ENCODE measurements around the gene CASQ2. TPM values are rescaled to one million over a fixed set of nuclear protein-coding genes. Genes with fewer than 3 reads are reported as not detected.

CASQ2 gene
- polyA plus RNA-seq, 1 of the 3 experiments (the other 2 are of a cell fraction) = not detected

DNA sequence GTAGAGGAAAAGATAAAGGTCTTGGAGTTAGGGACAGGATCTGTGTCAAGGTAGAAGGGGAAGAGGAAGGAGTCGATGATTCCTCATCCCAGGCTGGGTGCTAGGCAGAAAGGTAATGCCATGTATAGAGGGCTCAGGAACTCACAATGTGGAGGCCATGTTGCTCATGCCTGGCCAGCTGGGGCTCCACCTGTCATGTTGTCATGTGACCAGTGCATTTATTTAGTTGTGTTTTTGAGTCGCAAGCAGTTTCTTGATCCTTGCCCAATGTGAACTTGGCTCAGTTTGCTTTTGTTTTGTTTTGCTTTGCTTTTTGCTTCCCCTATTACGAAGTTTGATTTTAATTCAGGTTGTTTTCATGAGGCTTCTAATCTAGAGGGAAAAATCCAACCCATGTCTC, 5.7 kb downstream of the CASQ2 start:
- CTCF ChIA-PET = interaction anchor here (0.9 to 5.2 kb wide), 7 partner anchors 9 to 218 kb away, joined by 3 to 48 read pairs (median 4); no protein-coding TSS in a partner anchor
- Histone ChIP-seq H3K4me1 (ENCODE audit: control insufficient read depth in 1 of 2, insufficient read depth in 2 of 2, low read depth in 1 of 2, low read length in 1 of 2) (no peaks in the 10 kb centered on the region), H3K27ac (ENCODE audit: low read depth in 2 of 2, low read length in 1 of 2) (no peak overlapping the region), H3F3A (replicated peaks; ENCODE audit: insufficient read depth) (no peaks in the 10 kb centered on the region), H3K9me3 (no peaks in the 10 kb centered on the region), H3K79me2 (ENCODE audit: insufficient read depth) (no peaks in the 10 kb centered on the region), H3K9ac (no peak overlapping the region), H4K20me1 (ENCODE audit: insufficient read depth) (no peaks in the 10 kb centered on the region), H3K4me2 (no peak overlapping the region), H2AFZ (ENCODE audit: low read depth) (no peak overlapping the region), H3K36me3 (replicated peaks in 1 of 2; ENCODE audit: control insufficient read depth in 1 of 2, insufficient read depth in 2 of 2, low read length in 1 of 2) (no peaks in the 10 kb centered on the region), H3K27me3 (ENCODE audit: insufficient read depth) (no peaks in the 10 kb centered on the region; the same call in 1 of the 2 replicates), H3K9me2 (no peaks in the 10 kb centered on the region), H3K4me3 (ENCODE audit: low read depth in 2 of 2, low read length in 1 of 2) (no peak overlapping the region)
- WGBS (ENCODE audit: low lambda C conversion rate) = 50% methylated on average over 3 of the region's 3 CpGs
- POLR2A ChIA-PET = no interaction called here
- DNase-seq = no peak
- TF ChIP-seq RFX5 (IDR thresholded peaks at IDR 0.05; ENCODE audit: low read length) (no peak), MXI1 (IDR thresholded peaks at IDR 0.05; ENCODE audit: low read depth, low read length) (no peak), TCF12 (IDR thresholded peaks at IDR 0.05) (no peak), TAF1 (IDR thresholded peaks at IDR 0.05; ENCODE audit: borderline replicate concordance, low read depth, low read length) (no peak), CHD2 (IDR thresholded peaks at IDR 0.05; ENCODE audit: low read length, partially characterized antibody) (no peak)

DNA sequence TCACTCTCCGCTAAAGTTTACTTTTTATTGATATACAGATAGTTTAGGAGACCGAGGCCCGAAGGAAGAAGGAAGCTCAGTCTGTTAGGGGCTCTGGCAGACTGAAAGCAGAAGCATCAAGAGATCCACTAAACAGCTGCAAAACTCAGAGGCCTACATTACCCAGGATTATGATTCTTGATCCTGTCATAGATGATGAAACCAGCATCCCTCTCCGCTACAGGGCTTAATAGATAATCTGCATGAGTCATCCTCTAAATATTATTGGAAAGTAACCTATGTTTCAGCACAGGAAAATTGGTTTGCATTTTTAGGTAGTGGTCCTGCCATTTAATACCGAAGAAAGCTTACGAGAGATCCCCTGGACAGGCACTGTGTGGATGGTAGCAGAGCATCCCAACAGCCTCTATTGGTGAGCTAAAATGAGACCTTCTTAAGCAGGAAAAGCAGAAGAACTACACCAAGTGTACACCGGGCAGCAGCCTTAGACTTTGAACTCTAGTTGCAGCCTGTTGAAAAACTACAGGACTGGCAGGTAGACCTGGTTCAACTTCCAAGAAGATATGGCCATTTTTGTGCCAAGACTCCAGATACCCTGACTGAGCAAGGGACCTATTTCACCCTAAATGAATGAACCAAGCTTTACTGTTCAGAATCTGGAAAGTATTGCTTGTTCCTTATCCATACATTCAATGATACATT, 6.8 kb downstream of the CASQ2 start:
- no peaks in the 10 kb centered on the region for H3K79me2 ChIP-seq (ENCODE audit: insufficient read depth)
- H3K9ac ChIP-seq = no peak overlapping the region
- ChIA-PET CTCF (interaction anchor here (0.7 to 2.4 kb wide), 11 partner anchors 10 to 378 kb away, joined by 3 to 13 read pairs (median 3); no protein-coding TSS in a partner anchor), POLR2A (no interaction called here)
- 74% methylated on average over 7 of the region's 7 CpGs for whole genome bisulfite sequencing (ENCODE audit: low lambda C conversion rate)
- no peak for DNase-seq
- no peaks in the 10 kb centered on the region for H3K9me2 ChIP-seq
- no peaks in the 10 kb centered on the region for H3K4me1 ChIP-seq (ENCODE audit: control insufficient read depth in 1 of 2, insufficient read depth in 2 of 2, low read depth in 1 of 2, low read length in 1 of 2)
- no peaks in the 10 kb centered on the region for H3K36me3 ChIP-seq (replicated peaks in 1 of 2; ENCODE audit: control insufficient read depth in 1 of 2, insufficient read depth in 2 of 2, low read length in 1 of 2)
- no peaks in the 10 kb centered on the region for H3F3A ChIP-seq (replicated peaks; ENCODE audit: insufficient read depth)
- H3K4me2 ChIP-seq = no peak overlapping the region
- TF ChIP-seq, protein P1, sequence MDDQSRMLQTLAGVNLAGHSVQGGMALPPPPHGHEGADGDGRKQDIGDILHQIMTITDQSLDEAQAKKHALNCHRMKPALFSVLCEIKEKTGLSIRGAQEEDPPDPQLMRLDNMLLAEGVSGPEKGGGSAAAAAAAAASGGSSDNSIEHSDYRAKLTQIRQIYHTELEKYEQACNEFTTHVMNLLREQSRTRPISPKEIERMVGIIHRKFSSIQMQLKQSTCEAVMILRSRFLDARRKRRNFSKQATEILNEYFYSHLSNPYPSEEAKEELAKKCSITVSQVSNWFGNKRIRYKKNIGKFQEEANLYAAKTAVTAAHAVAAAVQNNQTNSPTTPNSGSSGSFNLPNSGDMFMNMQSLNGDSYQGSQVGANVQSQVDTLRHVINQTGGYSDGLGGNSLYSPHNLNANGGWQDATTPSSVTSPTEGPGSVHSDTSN (IDR thresholded peaks at IDR 0.05) = no peak
- TF ChIP-seq RCOR1 (IDR thresholded peaks at IDR 0.05; ENCODE audit: low read length) (no peak), RAD21 (IDR thresholded peaks at IDR 0.05; ENCODE audit: low read length) (no peak), RXRA (IDR thresholded peaks at IDR 0.05; ENCODE audit: borderline replicate concordance, low read depth) (no peak), FOSL2 (IDR thresholded peaks at IDR 0.05; ENCODE audit: borderline replicate concordance, low read depth) (no peak), CHD2 (IDR thresholded peaks at IDR 0.05; ENCODE audit: low read length, partially characterized antibody) (no peak)
- H2AFZ ChIP-seq (ENCODE audit: low read depth) = no peak overlapping the region
- no peaks in the 10 kb centered on the region for H3K27me3 ChIP-seq (ENCODE audit: insufficient read depth)
- no peak overlapping the region for H3K27ac ChIP-seq (ENCODE audit: low read depth in 2 of 2, low read length in 1 of 2)
- no peaks in the 10 kb centered on the region for H4K20me1 ChIP-seq (ENCODE audit: insufficient read depth)
- H3K9me3 ChIP-seq = no peaks in the 10 kb centered on the region
- no peak overlapping the region for H3K4me3 ChIP-seq (ENCODE audit: low read depth in 2 of 2, low read length in 1 of 2)

DNA sequence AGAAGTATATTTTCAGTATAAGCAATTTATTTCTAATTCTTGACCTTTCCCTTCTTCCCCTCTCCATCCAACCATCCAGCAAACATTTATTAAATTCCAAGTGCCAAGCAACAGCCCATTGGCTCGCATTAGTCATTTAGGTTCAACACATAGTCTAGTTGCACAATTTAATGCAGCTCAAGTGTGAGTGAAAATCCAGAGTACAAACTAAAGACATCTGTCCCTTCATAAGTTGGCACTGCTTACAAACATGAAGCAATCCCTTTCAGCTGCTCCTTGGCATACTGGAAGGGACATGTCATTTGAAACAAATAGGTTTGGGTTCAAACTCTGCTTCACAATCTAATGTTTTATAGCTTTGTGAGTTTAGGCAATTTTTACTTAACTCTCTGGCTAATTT, 10.7 kb downstream of the CASQ2 start:
- H3K79me2 ChIP-seq (ENCODE audit: insufficient read depth) = no peaks in the 10 kb centered on the region
- no peaks in the 10 kb centered on the region for H3F3A ChIP-seq (replicated peaks; ENCODE audit: insufficient read depth)
- ChIA-PET CTCF (interaction anchor here (1.8 kb wide), 1 partner anchor 14 kb away, joined by 5 read pairs; no protein-coding TSS in a partner anchor), POLR2A (no interaction called here)
- no peak overlapping the region for H2AFZ ChIP-seq (ENCODE audit: low read depth)
- H4K20me1 ChIP-seq (ENCODE audit: insufficient read depth) = no peaks in the 10 kb centered on the region
- 27% methylated on average over 1 of the region's 1 CpG for WGBS (ENCODE audit: low lambda C conversion rate)
- H3K9me2 ChIP-seq = no peaks in the 10 kb centered on the region
- no peaks in the 10 kb centered on the region for H3K9me3 ChIP-seq
- H3K4me1 ChIP-seq (ENCODE audit: control insufficient read depth in 1 of 2, insufficient read depth in 2 of 2, low read depth in 1 of 2, low read length in 1 of 2) = no peaks in the 10 kb centered on the region
- no peak for DNase-seq
- peaks cover 9% of the 10 kb centered on the region; the same call in 1 of the 2 replicates for H3K27me3 ChIP-seq (ENCODE audit: insufficient read depth)
- no peak overlapping the region for H3K4me3 ChIP-seq (ENCODE audit: low read depth in 2 of 2, low read length in 1 of 2)
- no peak overlapping the region for H3K9ac ChIP-seq
- no peak overlapping the region for H3K27ac ChIP-seq (ENCODE audit: low read depth in 2 of 2, low read length in 1 of 2)
- H3K36me3 ChIP-seq (replicated peaks in 1 of 2; ENCODE audit: control insufficient read depth in 1 of 2, insufficient read depth in 2 of 2, low read length in 1 of 2) = no peaks in the 10 kb centered on the region
- H3K4me2 ChIP-seq = no peak overlapping the region
- TF ChIP-seq NRF1 (IDR thresholded peaks at IDR 0.05; ENCODE audit: low read depth, low read length) (no peak), CHD2 (IDR thresholded peaks at IDR 0.05; ENCODE audit: low read length, partially characterized antibody) (no peak), RAD21 (IDR thresholded peaks at IDR 0.05; ENCODE audit: low read length) (no peak), EZH2phosphoT487 (IDR thresholded peaks at IDR 0.05; ENCODE audit: borderline replicate concordance, low read depth) (no peak), EP300 (IDR thresholded peaks at IDR 0.05; ENCODE audit: borderline replicate concordance in 1 of 2, low read depth in 1 of 2, low read length in 1 of 2) (no peak), TCF12 (IDR thresholded peaks at IDR 0.05) (no peak), TEAD4 (IDR thresholded peaks at IDR 0.05; ENCODE audit: borderline replicate concordance, insufficient read depth) (no peak), YY1 (IDR thresholded peaks at IDR 0.05; ENCODE audit: low read depth) (no peak), RCOR1 (IDR thresholded peaks at IDR 0.05; ENCODE audit: low read length) (no peak), POLR2AphosphoS5 (IDR thresholded peaks at IDR 0.05; ENCODE audit: low read depth, low read length) (no peak)
- TF ChIP-seq, protein P2, sequence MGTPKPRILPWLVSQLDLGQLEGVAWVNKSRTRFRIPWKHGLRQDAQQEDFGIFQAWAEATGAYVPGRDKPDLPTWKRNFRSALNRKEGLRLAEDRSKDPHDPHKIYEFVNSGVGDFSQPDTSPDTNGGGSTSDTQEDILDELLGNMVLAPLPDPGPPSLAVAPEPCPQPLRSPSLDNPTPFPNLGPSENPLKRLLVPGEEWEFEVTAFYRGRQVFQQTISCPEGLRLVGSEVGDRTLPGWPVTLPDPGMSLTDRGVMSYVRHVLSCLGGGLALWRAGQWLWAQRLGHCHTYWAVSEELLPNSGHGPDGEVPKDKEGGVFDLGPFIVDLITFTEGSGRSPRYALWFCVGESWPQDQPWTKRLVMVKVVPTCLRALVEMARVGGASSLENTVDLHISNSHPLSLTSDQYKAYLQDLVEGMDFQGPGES (IDR thresholded peaks at IDR 0.05; ENCODE audit: low read depth, low read length) = no peak
- TF ChIP-seq, protein P3, sequence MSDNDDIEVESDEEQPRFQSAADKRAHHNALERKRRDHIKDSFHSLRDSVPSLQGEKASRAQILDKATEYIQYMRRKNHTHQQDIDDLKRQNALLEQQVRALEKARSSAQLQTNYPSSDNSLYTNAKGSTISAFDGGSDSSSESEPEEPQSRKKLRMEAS (IDR thresholded peaks at IDR 0.05; ENCODE audit: low read depth) = no peak

All from SK-N-SH (cell line).